Bronchial epithelial cell (primary cell): ENCODE measurements around the gene SNTG2. TPM values are rescaled to one million over a fixed set of nuclear protein-coding genes. Genes with fewer than 3 reads are reported as not detected.

Experiments
- DNase-seq: peaks from one replicate; pipeline ENCODE4 v3.0.0-alpha.2; 2010; ENCODE audit warnings: low read depth
- FAIRE-seq: peaks from 2 replicates; lab custom pipeline; 2011; peaks lifted over from hg19 to GRCh38; lab: Jason Lieb, UNC
- H3K27me3 ChIP-seq: 2 replicates; pipeline ENCODE4 v1.5.1; 2011; ENCODE audit warnings: low read length; ENCODE audit not compliant: control insufficient read depth, insufficient read depth
- H3K36me3 ChIP-seq: 2 replicates; pipeline ENCODE4 v1.5.1; 2011; ENCODE audit warnings: low read length; ENCODE audit not compliant: control insufficient read depth, insufficient read depth
- H3K4me3 ChIP-seq: 2 replicates; pipeline ENCODE4 v1.5.1; 2011; ENCODE audit warnings: mild to moderate bottlenecking, low read depth, low read length, control low read depth
- CTCF ChIP-seq: IDR thresholded peaks from 2 replicates; pipeline ENCODE4 v1.5.1; 2011; ENCODE audit warnings: mild to moderate bottlenecking, moderate library complexity, low read length, control low read depth, inconsistent platforms; ENCODE audit not compliant: insufficient read depth, severe bottlenecking
- total RNA-seq: library from RNA; depleted of rRNA; stranded (reverse); fragments of >200 nt; gene quantifications from 2 replicates; pipeline ENCODE4 v1.2.1, GENCODE V29; 2014

SNTG2 gene
- total RNA-seq, 1 donor from 2014 or later: not detected

- FAIRE-seq: peak; percentile 60
- DNase-seq: no peak
- TF ChIP-seq CTCF: no peak
- H3K4me3 ChIP-seq: no peak overlapping the region
- no peaks in the 10 kb centered on the region for H3K36me3 ChIP-seq
- H3K27me3 ChIP-seq: no peaks in the 10 kb centered on the region
Measured at GRCh38 chr2:1231466-1232063, 280.9 kb downstream of the SNTG2 start.

GRCh38 chr2:1233281-1233680 is 282.6 kb downstream of the SNTG2 start:
- no peak for TF ChIP-seq CTCF
- FAIRE-seq: no peak
- no peaks in the 10 kb centered on the region for H3K36me3 ChIP-seq
- no peak for DNase-seq
- no peaks in the 10 kb centered on the region for H3K27me3 ChIP-seq
- no peak overlapping the region for H3K4me3 ChIP-seq

- no peak for TF ChIP-seq CTCF
- FAIRE-seq (no peak), DNase-seq (no peak)
- Histone ChIP-seq H3K27me3 (no peaks in the 10 kb centered on the region), H3K4me3 (no peak overlapping the region), H3K36me3 (no peaks in the 10 kb centered on the region)
Measured at GRCh38 chr2:1234731-1235308, 284.2 kb downstream of the SNTG2 start.

GRCh38 chr2:1235806-1236205 is 285.2 kb downstream of the SNTG2 start:
- no peak for FAIRE-seq

GRCh38 chr2:1236606-1237005 is 286.0 kb downstream of the SNTG2 start:
- TF ChIP-seq CTCF: no peak
- FAIRE-seq: no peak
- no peak for DNase-seq
- no peaks in the 10 kb centered on the region for H3K36me3 ChIP-seq
- no peak overlapping the region for H3K4me3 ChIP-seq
- H3K27me3 ChIP-seq: no peaks in the 10 kb centered on the region

More at GRCh38 chr2:1235806-1236205, 285.2 kb downstream of the SNTG2 start:
- Histone ChIP-seq H3K27me3 (no peaks in the 10 kb centered on the region), H3K36me3 (no peaks in the 10 kb centered on the region), H3K4me3 (no peak overlapping the region)
- DNase-seq: no peak
- TF ChIP-seq CTCF: no peak
